Mesenchymal stem cell (in vitro differentiated cells and primary cell): ENCODE measurements around the gene SPNS1.

Experiments
- DNase-seq: peaks from one replicate; pipeline ENCODE4 v3.0.0-alpha.2; 2013
- H2AFZ ChIP-seq: one replicate; pipeline ENCODE4 v1.6.1; 2013; ENCODE audit warnings: low read depth, mild to moderate bottlenecking, control low read depth, inconsistent platforms, low read length, moderate library complexity
- H2AK5ac ChIP-seq: 2 replicates; pipeline ENCODE4 v1.6.1; 2013; ENCODE audit warnings: low read length, moderate library complexity, mild to moderate bottlenecking, inconsistent platforms; ENCODE audit not compliant: severe bottlenecking
- H2BK120ac ChIP-seq: one replicate; pipeline ENCODE4 v1.6.1; 2013; ENCODE audit warnings: low read depth, mild to moderate bottlenecking, inconsistent platforms, low read length, moderate library complexity
- H2BK12ac ChIP-seq, 2 experiments: one replicate each; pipeline ENCODE4 v1.6.1; 2013; ENCODE audit warnings: inconsistent platforms in 2 of 2, low read length in 2 of 2, mild to moderate bottlenecking in 2 of 2, moderate library complexity in 2 of 2, control low read depth in 1 of 2
- H2BK15ac ChIP-seq: one replicate; pipeline ENCODE4 v1.6.1; 2013; ENCODE audit warnings: mild to moderate bottlenecking, low read depth, inconsistent platforms; ENCODE audit not compliant: poor library complexity, severe bottlenecking
- H2BK5ac ChIP-seq: 2 replicates; pipeline ENCODE4 v1.6.1; 2013; ENCODE audit warnings: low read depth, mild to moderate bottlenecking, low read length, control low read depth, inconsistent platforms; ENCODE audit not compliant: poor library complexity, severe bottlenecking
- H3K14ac ChIP-seq, 2 experiments: one replicate each; pipeline ENCODE4 v1.6.1; 2013; ENCODE audit warnings: inconsistent platforms in 2 of 2, low read length in 2 of 2, control low read depth in 1 of 2, mild to moderate bottlenecking in 1 of 2, moderate library complexity in 1 of 2
- H3K18ac ChIP-seq, 2 experiments: one replicate each; pipeline ENCODE4 v1.6.1; 2013; ENCODE audit warnings: inconsistent platforms in 2 of 2, low read length in 2 of 2, control low read depth in 1 of 2, low read depth in 1 of 2, mild to moderate bottlenecking in 1 of 2
- H3K23ac ChIP-seq, 2 experiments: one replicate each; pipeline ENCODE4 v1.6.1; 2013; ENCODE audit warnings: inconsistent platforms in 2 of 2, low read length in 2 of 2, mild to moderate bottlenecking in 2 of 2, moderate library complexity in 2 of 2, control low read depth in 1 of 2
- H3K27ac ChIP-seq: 2 replicates; pipeline ENCODE4 v1.5.1; 2013; ENCODE audit warnings: mild to moderate bottlenecking, moderate library complexity, low read length, control low read depth, inconsistent platforms; ENCODE audit not compliant: poor library complexity, severe bottlenecking
- H3K27me3 ChIP-seq, 2 experiments: 2 replicates each; pipeline versions ENCODE4 v1.6.1 to v1.7.0; 2013; ENCODE audit warnings: low read length in 2 of 2, mild to moderate bottlenecking in 2 of 2, moderate library complexity in 2 of 2, control low read depth in 1 of 2, inconsistent platforms in 1 of 2; ENCODE audit not compliant: control insufficient read depth in 1 of 2, insufficient read depth in 1 of 2
- H3K36me3 ChIP-seq, 2 experiments: 2 replicates each; pipeline versions ENCODE4 v1.6.1 to v1.7.0; 2013; ENCODE audit warnings: low read length in 2 of 2, control low read depth in 1 of 2, inconsistent platforms in 1 of 2, low read depth in 1 of 2, mild to moderate bottlenecking in 1 of 2; ENCODE audit not compliant: insufficient read depth in 2 of 2, control insufficient read depth in 1 of 2
- H3K4ac ChIP-seq, 2 experiments: one replicate each; pipeline ENCODE4 v1.6.1; 2013; ENCODE audit warnings: inconsistent platforms in 2 of 2, low read length in 2 of 2, mild to moderate bottlenecking in 2 of 2, moderate library complexity in 2 of 2, control low read depth in 1 of 2, low read depth in 1 of 2
- H3K4me1 ChIP-seq: 2 replicates; pipeline ENCODE4 v1.6.1; 2013; ENCODE audit warnings: low read depth, low read length, control low read depth; ENCODE audit not compliant: control insufficient read depth, insufficient read depth
- H3K4me2 ChIP-seq: 2 replicates; pipeline ENCODE4 v1.6.1; 2013; ENCODE audit warnings: low read length, mild to moderate bottlenecking, inconsistent platforms; ENCODE audit not compliant: poor library complexity, severe bottlenecking
- H3K4me3 ChIP-seq, 2 experiments: 2 replicates each; pipeline versions ENCODE4 v1.5.1 to v1.7.0; 2013; ENCODE audit warnings: low read length in 2 of 2, mild to moderate bottlenecking in 2 of 2, control low read depth in 1 of 2, low read depth in 1 of 2; ENCODE audit not compliant: insufficient read depth in 1 of 2
- H3K79me1 ChIP-seq: replicated peaks from 2 replicates; pipeline ENCODE4 v1.6.1; 2013; ENCODE audit warnings: mild to moderate bottlenecking, control low read depth, low read length, inconsistent platforms; ENCODE audit not compliant: poor library complexity, severe bottlenecking
- H3K9ac ChIP-seq: 2 replicates; pipeline ENCODE4 v1.7.0; 2013; ENCODE audit warnings: mild to moderate bottlenecking, low read length, moderate library complexity
- H3K9me3 ChIP-seq: 2 replicates; pipeline ENCODE4 v1.7.0; 2013; ENCODE audit warnings: mild to moderate bottlenecking, low read length; ENCODE audit not compliant: control insufficient read depth
- H4K8ac ChIP-seq: one replicate; pipeline ENCODE4 v1.6.1; 2013; ENCODE audit warnings: inconsistent platforms, mild to moderate bottlenecking, low read length, moderate library complexity
- H4K91ac ChIP-seq: one replicate; pipeline ENCODE4 v1.6.1; 2013; ENCODE audit warnings: mild to moderate bottlenecking, low read length, inconsistent platforms
- WGBS: methylation state at CpG from one replicate; pipeline ENCODE4 v1.1.7; 2013; ENCODE audit warnings: mixed read lengths; 5-methylcytosine and 5-hydroxymethylcytosine counted together

Gene SPNS1

GRCh38 chr16:28985211-28986041 lies 10.8 kb downstream of the SPNS1 start:
- H3K9me3 ChIP-seq: peaks cover 14% of the 10 kb centered on the region

GRCh38 chr16:28986046-28986445 lies 11.5 kb downstream of the SPNS1 start:
- Histone ChIP-seq H3K14ac (no peak overlapping the region), H3K27ac (no peak overlapping the region), H3K79me1 (peaks cover 21% of the 10 kb centered on the region), H3K18ac (no peak overlapping the region), H3K36me3 (peaks cover 76 to 94% of the 10 kb centered on the region in 2 experiments), H3K4me1 (no peaks in the 10 kb centered on the region), H2BK5ac (no peak overlapping the region), H4K8ac (no peak overlapping the region), H3K4ac (no peak overlapping the region), H2BK15ac (no peak overlapping the region), H2AK5ac (no peak overlapping the region), H2BK120ac (no peak overlapping the region), H3K23ac (no peak overlapping the region), H3K4me3 (no peak overlapping the region), H3K9me3 (peaks cover 14% of the 10 kb centered on the region), H2BK12ac (no peak overlapping the region), H2AFZ (no peak overlapping the region), H4K91ac (no peak overlapping the region), H3K9ac (no peak overlapping the region), H3K4me2 (no peak overlapping the region), H3K27me3 (no peaks in the 10 kb centered on the region)
- no peak for DNase-seq
- WGBS: 97% methylated on average over 9 of the region's 9 CpGs

More at GRCh38 chr16:28985211-28986041, 10.8 kb downstream of the SPNS1 start:
- Histone ChIP-seq H4K91ac (no peak overlapping the region), H2BK120ac (no peak overlapping the region), H3K36me3 (peaks cover 80 to 97% of the 10 kb centered on the region in 2 experiments), H2BK12ac (no peak overlapping the region), H3K18ac (no peak overlapping the region), H3K27ac (no peak overlapping the region), H3K79me1 (peaks cover 21% of the 10 kb centered on the region), H3K4me3 (no peak overlapping the region), H3K23ac (peak overlapping the region in 1 of 2 experiments; percentile 42), H2BK15ac (no peak overlapping the region), H2AFZ (no peak overlapping the region), H3K14ac (no peak overlapping the region), H3K4me2 (no peak overlapping the region), H3K27me3 (no peaks in the 10 kb centered on the region), H2BK5ac (no peak overlapping the region), H3K9ac (no peak overlapping the region), H3K4ac (no peak overlapping the region), H4K8ac (no peak overlapping the region), H3K4me1 (no peaks in the 10 kb centered on the region), H2AK5ac (no peak overlapping the region)
- DNase-seq: no peak
- WGBS: over 99% methylated on average over 19 of the region's 19 CpGs

- DNase-seq: no peak
- Histone ChIP-seq H3K23ac (no peak overlapping the region), H3K4ac (no peak overlapping the region), H3K14ac (no peak overlapping the region), H3K4me1 (no peaks in the 10 kb centered on the region), H2AFZ (no peak overlapping the region), H3K9me3 (peaks cover 13% of the 10 kb centered on the region), H3K27ac (no peak overlapping the region), H3K36me3 (peaks cover 71 to 90% of the 10 kb centered on the region in 2 experiments), H2BK120ac (no peak overlapping the region), H2BK5ac (no peak overlapping the region), H3K4me2 (no peak overlapping the region), H3K4me3 (no peak overlapping the region), H2BK15ac (no peak overlapping the region), H3K27me3 (no peaks in the 10 kb centered on the region), H2AK5ac (no peak overlapping the region), H4K91ac (no peak overlapping the region), H2BK12ac (no peak overlapping the region), H3K9ac (no peak overlapping the region), H3K79me1 (peaks cover 20% of the 10 kb centered on the region), H4K8ac (no peak overlapping the region), H3K18ac (no peak overlapping the region)
- WGBS: 98% methylated on average over 10 of the region's 13 CpGs
These were observed 11.9 kb downstream of the SPNS1 start for GRCh38 chr16:28986492-28986891.

- Histone ChIP-seq H3K27me3 (no peaks in the 10 kb centered on the region), H3K23ac (no peak overlapping the region), H3K4me3 (no peak overlapping the region), H3K4me1 (no peaks in the 10 kb centered on the region), H3K9me3 (peaks cover 11% of the 10 kb centered on the region), H4K8ac (no peak overlapping the region), H4K91ac (no peak overlapping the region), H3K9ac (no peak overlapping the region), H2BK15ac (no peak overlapping the region), H3K36me3 (peaks cover 63 to 85% of the 10 kb centered on the region in 2 experiments), H2AK5ac (no peak overlapping the region), H2BK120ac (no peak overlapping the region), H3K4ac (no peak overlapping the region), H3K79me1 (peaks cover 12% of the 10 kb centered on the region), H3K27ac (no peak overlapping the region), H3K18ac (no peak overlapping the region), H3K4me2 (no peak overlapping the region), H2BK5ac (no peak overlapping the region), H3K14ac (no peak overlapping the region), H2BK12ac (no peak overlapping the region), H2AFZ (no peak overlapping the region)
- DNase-seq: no peak
- 93% methylated on average over 4 of the region's 4 CpGs for WGBS
These were observed 12.7 kb downstream of the SPNS1 start for GRCh38 chr16:28987170-28987853.
